PFSK-1 (cell line): ENCODE measurements around the gene CCDC200. TPM values are rescaled to one million over a fixed set of nuclear protein-coding genes. Genes with fewer than 3 reads are reported as not detected.
"Not testable (repeated sequence)": the region's sequence is repeated elsewhere in the genome, so short reads cannot be mapped to it uniquely, and the experiment has no call there.

Source experiments
- FOXP2 ChIP-seq: optimal IDR thresholded peaks from 2 replicates; pipeline ENCODE3; 2011; ENCODE audit warnings: borderline replicate concordance, control low read depth, inconsistent platforms; ENCODE audit not compliant: insufficient read depth; ENCODE audit errors: extremely low read length, extremely low read depth
- POLR2AphosphoS5 ChIP-seq: IDR thresholded peaks from 2 replicates; pipeline ENCODE4 v1.6.1; 2012; ENCODE audit warnings: low read depth, mild to moderate bottlenecking, control low read depth, low read length, moderate library complexity
- SIN3A ChIP-seq: IDR thresholded peaks from 2 replicates; pipeline ENCODE4 v1.6.1; 2012; ENCODE audit warnings: mild to moderate bottlenecking, low read length, moderate library complexity, borderline replicate concordance; ENCODE audit not compliant: insufficient read depth
- TAF1 ChIP-seq: IDR thresholded peaks from 2 replicates; pipeline ENCODE4 v1.6.1; 2012; ENCODE audit warnings: low read length, control low read depth, borderline replicate concordance; ENCODE audit not compliant: insufficient read depth
- polyA plus RNA-seq: library from polyadenylated mRNA; unstranded; fragments of >200 nt; gene quantifications from one replicate; pipeline ENCODE4 v1.2.1, GENCODE V29; 2012; ENCODE audit warnings: low read depth, missing spikeins; ENCODE audit not compliant: insufficient read length
- TF ChIP-seq, protein P1 (sequence below), 2 experiments: IDR thresholded peaks; 2 replicates each; pipeline versions ENCODE4 v1.6.1 to v1.8.0; 2011 to 2012; ENCODE audit warnings: low read depth in 2 of 2, low read length in 2 of 2, control low read depth in 1 of 2, inconsistent platforms in 1 of 2, mild to moderate bottlenecking in 1 of 2, moderate library complexity in 1 of 2; ENCODE audit not compliant: insufficient read depth in 1 of 2

The CCDC200 gene
- polyA plus RNA-seq, result not detected

DNA sequence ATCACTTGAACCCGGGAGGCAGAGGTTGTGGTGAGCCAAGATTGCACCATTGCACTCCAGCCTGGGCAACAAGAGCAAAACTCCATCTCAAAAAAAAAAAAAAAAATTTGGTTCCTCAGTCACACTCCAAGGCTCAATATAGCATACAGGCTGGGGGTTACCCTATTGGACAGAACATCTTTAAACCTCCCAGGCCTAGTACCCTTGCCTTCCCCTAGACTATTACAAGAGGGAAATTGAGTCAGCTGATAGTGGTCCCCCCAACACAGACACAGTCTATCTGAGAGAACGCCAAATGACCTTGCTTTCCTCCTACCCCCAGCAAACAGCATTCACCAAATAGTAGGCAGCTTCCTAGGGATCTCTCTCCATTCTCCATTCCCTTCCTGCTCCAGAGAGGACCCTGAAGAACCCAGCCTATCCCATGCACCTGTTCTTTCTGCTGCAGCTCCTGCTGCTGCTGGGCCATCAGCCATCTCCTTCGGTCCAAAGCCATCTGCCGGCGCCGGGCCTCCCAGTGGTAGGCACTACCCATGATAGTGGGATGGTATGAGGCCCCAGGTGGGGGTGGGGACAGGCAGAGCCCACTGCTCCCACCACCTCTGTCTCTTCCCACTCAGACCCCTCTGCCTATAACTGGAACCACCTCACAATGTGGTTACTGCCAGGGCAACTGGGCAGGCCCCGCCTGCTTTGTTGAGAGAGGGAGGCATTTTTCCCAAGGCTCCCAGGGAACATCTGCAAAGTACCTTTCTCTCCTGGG lies at the start of gene CCDC200:
Gene CCDC200, minus strand, starts transcription at position 604 of the 763 bp plus-strand sequence. Its CDS starts 69 bp downstream, at position 535.
- TF ChIP-seq, protein P1, sequence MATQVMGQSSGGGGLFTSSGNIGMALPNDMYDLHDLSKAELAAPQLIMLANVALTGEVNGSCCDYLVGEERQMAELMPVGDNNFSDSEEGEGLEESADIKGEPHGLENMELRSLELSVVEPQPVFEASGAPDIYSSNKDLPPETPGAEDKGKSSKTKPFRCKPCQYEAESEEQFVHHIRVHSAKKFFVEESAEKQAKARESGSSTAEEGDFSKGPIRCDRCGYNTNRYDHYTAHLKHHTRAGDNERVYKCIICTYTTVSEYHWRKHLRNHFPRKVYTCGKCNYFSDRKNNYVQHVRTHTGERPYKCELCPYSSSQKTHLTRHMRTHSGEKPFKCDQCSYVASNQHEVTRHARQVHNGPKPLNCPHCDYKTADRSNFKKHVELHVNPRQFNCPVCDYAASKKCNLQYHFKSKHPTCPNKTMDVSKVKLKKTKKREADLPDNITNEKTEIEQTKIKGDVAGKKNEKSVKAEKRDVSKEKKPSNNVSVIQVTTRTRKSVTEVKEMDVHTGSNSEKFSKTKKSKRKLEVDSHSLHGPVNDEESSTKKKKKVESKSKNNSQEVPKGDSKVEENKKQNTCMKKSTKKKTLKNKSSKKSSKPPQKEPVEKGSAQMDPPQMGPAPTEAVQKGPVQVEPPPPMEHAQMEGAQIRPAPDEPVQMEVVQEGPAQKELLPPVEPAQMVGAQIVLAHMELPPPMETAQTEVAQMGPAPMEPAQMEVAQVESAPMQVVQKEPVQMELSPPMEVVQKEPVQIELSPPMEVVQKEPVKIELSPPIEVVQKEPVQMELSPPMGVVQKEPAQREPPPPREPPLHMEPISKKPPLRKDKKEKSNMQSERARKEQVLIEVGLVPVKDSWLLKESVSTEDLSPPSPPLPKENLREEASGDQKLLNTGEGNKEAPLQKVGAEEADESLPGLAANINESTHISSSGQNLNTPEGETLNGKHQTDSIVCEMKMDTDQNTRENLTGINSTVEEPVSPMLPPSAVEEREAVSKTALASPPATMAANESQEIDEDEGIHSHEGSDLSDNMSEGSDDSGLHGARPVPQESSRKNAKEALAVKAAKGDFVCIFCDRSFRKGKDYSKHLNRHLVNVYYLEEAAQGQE (IDR thresholded peaks at IDR 0.05; ENCODE audit: insufficient read depth in 1 of 2, low read depth in 2 of 2, low read length in 2 of 2), result not testable (repeated sequence)
- not testable (repeated sequence) for TF ChIP-seq SIN3A, POLR2AphosphoS5

DNA sequence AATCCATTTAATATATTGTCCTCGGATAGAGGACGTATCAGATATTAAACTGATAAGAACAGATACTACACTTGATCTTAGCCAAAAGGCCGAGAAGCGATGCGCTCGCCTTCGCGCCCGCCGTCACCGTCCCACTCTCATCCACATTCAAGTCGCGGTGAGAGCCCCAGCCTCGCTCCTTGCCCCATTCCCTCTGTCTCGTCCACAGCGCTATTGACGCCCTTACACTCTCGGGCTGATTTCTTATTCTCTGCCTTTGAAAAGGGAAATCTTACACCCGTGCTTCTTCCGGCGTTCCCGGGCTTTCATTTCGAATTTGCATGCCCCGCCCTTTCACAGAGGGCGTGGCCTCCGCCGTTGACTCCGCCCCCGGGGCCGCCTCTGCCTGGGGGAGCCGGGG lies 5.5 kb upstream of the CCDC200 start, which contains the start of gene RNU2-1:
Gene RNU2-1, minus strand, starts transcription at position 101 of the 400 bp plus-strand sequence.
- TF ChIP-seq TAF1, FOXP2, SIN3A: not testable (repeated sequence)

GRCh38 chr17:43226393-43226792 lies 2.0 kb downstream of the CCDC200 start:
- no peak for TF ChIP-seq FOXP2
- TF ChIP-seq POLR2AphosphoS5, result no peak
- TF ChIP-seq TAF1, result no peak
- TF ChIP-seq, protein P1 (IDR thresholded peaks at IDR 0.05; ENCODE audit: insufficient read depth in 1 of 2, low read depth in 2 of 2, low read length in 2 of 2), result no peak
- TF ChIP-seq SIN3A, result no peak

DNA sequence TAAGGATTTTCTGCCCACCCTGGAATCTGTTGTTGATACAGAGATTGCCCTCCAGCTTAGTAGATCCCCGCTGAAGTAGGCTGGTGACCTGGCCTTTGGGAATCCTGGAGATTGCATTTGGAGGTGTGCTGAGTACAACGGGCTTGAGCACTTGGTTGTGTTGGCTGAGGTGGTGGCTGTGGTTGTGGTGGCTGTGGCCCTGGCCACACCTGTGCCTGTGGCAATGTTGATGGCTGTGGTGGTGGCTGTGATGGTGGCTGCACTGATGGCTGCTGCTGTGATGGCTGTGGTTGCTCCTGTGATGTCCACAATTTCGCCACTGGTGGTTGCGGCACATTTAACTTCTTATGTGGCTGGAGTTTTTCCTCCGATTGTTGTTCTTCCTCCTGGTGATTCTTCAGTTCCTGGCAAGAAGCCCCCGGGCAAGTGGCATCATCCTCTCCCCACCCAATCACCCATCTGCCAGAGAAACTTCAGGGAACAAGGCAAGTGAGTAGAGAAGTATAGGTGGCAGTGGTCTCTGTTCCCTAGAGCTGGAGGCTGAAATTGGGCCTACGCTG lies 4.2 kb downstream of the CCDC200 start:
- TF ChIP-seq SIN3A (no peak), TAF1 (no peak), POLR2AphosphoS5 (no peak), FOXP2 (no peak)
- TF ChIP-seq, protein P1 (IDR thresholded peaks at IDR 0.05; ENCODE audit: insufficient read depth in 1 of 2, low read depth in 2 of 2, low read length in 2 of 2), result no peak

DNA sequence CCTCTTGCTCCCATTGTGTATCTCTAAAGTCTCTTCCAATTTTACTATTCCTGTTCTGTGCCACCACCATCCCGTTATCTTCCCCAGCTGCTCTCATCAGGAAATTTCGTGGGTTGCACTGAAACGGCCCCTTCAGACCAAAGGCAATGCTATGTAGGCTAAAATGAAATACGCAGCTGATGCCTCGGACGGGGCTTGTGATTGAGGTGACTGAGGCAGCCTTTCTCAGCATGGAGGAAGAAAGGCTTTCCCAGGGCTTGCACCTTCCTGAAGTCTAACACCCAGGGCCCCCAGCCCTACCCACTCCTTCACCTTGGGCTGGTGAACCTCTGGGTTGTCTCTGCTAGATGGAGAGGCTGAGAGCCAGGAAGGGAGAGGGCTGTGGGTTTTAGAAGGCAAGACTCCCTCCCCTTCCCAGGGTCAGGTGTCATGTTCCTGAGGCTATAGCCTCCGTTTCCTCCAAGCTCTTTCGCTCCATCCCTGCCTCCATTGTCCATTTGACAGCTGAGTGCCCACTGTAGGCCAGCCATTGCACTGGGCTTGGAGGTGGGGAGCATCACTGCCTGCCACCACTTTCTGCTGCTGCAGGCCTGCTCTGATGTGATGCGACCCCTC lies 7.8 kb downstream of the CCDC200 start:
- TF ChIP-seq FOXP2 (no peak), TAF1 (no peak), POLR2AphosphoS5 (no peak), SIN3A (no peak)
- TF ChIP-seq, protein P1 (IDR thresholded peaks at IDR 0.05; ENCODE audit: insufficient read depth in 1 of 2, low read depth in 2 of 2, low read length in 2 of 2), result no peak
